Measurements from ENCODE around the gene ING5. TPM values are rescaled to one million over a fixed set of nuclear protein-coding genes. Genes with fewer than 3 reads are reported as not detected.

Gene ING5
- total RNA-seq, 1 experiment from 2014 or later: 45.9 TPM

- Histone ChIP-seq H3K9ac (ENCODE audit: low read length) (no peak overlapping the region), H3K4me2 (ENCODE audit: low read length) (no peak overlapping the region), H3K27me3 (ENCODE audit: insufficient read depth, low read length) (no peaks in the 10 kb centered on the region), H3K27ac (ENCODE audit: low read depth, low read length) (no peak overlapping the region), H3K79me2 (ENCODE audit: insufficient read depth, low read length) (peaks cover 14% of the 10 kb centered on the region), H2AFZ (ENCODE audit: low read depth, low read length, poor library complexity, severe bottlenecking) (no peak overlapping the region), H3K9me3 (ENCODE audit: control insufficient read depth in 1 of 2, insufficient read depth in 1 of 2, low read depth in 1 of 2, low read length in 2 of 2) (peaks cover 5 to 6% of the 10 kb centered on the region in 2 experiments; a peak in 1 of 4 replicates), H3K9me2 (ENCODE audit: insufficient read depth) (no peaks in the 10 kb centered on the region), H3K4me1 (ENCODE audit: control insufficient read depth in 1 of 2, insufficient read depth in 2 of 2, low read length in 2 of 2) (peaks cover 0 to under 1% of the 10 kb centered on the region in 2 experiments; a peak in 2 of 4 replicates), H3K4me3 (replicated peaks in 1 of 2; ENCODE audit: low read depth in 1 of 2, low read length in 2 of 2) (no peak overlapping the region), H4K20me1 (ENCODE audit: insufficient read depth) (no peaks in the 10 kb centered on the region), H3K36me3 (ENCODE audit: control insufficient read depth in 1 of 2, insufficient read depth in 2 of 2, low read length in 2 of 2) (peaks cover 40 to 52% of the 10 kb centered on the region in 2 experiments)
- intact Hi-C loops (cut with micrococcal nuclease): no loop called here
- ChIA-PET CTCF (no interaction called here), RAD21 (ENCODE audit: low non-redundant PET in 1 of 2, low total read pairs in 2 of 2, uncharacterized antibody in 2 of 2, unreplicated experiment in 2 of 2) (no interaction called here), POLR2A (no interaction called here)
- BruUV-seq (replicated peaks): no TSS peak
- TF ChIP-seq CBX3 (IDR thresholded peaks at IDR 0.05; ENCODE audit: low read depth) (no peak), ZNF274 (IDR thresholded peaks at IDR 0.05; ENCODE audit: low read depth, low read length) (no peak), YY1 (IDR thresholded peaks at IDR 0.05; ENCODE audit: extremely low read depth, insufficient replicate concordance, low read depth, low read length) (no peak), RAD21 (IDR thresholded peaks at IDR 0.05; ENCODE audit: low read depth) (no peak), ATF3 (IDR thresholded peaks at IDR 0.05) (no peak), EZH2 (IDR thresholded peaks at IDR 0.05) (no peak), ZBTB33 (IDR thresholded peaks at IDR 0.05; ENCODE audit: extremely low read depth, insufficient replicate concordance, low read length) (no peak), CTCF (IDR thresholded peaks at IDR 0.05 in 2 of 3, conservative IDR thresholded peaks at IDR 0.05 in 1 of 3; ENCODE audit: borderline replicate concordance in 1 of 3, insufficient read depth in 1 of 3, low read depth in 2 of 3, low read length in 2 of 3) (no peak), ELF1 (IDR thresholded peaks at IDR 0.05; ENCODE audit: borderline replicate concordance, low read depth) (no peak), CEBPB (IDR thresholded peaks at IDR 0.05; ENCODE audit: low read depth) (no peak), EZH2phosphoT487 (IDR thresholded peaks at IDR 0.05; ENCODE audit: borderline replicate concordance) (no peak), POLR2AphosphoS5 (IDR thresholded peaks at IDR 0.05; ENCODE audit: low read depth, low read length) (no peak), EGR1 (IDR thresholded peaks at IDR 0.05; ENCODE audit: low read depth) (no peak)
- ATAC-seq (no peak), DNase-seq (ENCODE audit: low read depth, low spot score) (no peak)
These were observed 7.0 kb downstream of the ING5 start for GRCh38 chr2:241708879-241709278.
